Measurements from ENCODE around the gene FOXP2. TPM values are rescaled to one million over a fixed set of nuclear protein-coding genes. Genes with fewer than 3 reads are reported as not detected.

The FOXP2 gene
- total and polyA plus RNA-seq, 9 of the 15 experiments (the other 6 are each of a cell fraction or from before 2014, with no cell fraction given) = not detected

DNA sequence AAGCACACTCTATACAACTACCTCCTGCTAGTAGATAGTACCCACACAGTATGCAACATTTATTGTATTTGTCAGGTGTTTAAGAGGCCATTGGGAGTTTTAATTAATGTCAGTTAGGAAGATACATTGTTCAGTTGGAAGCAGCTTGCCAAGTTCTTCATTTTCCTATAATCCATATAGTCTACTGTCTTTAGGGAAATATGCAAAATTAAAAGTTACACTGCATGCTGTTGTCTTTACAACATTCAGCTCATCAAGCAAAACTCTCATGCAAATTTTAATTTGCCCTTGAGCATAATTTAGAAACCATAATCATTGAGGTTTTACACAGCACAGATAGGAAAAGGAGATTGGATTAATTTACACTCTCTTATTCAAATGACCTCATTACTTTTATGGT lies 17.4 kb downstream of the FOXP2 start:
- H3K9me3 ChIP-seq (replicated peaks; ENCODE audit: control insufficient read depth, insufficient read depth, low read depth, low read length) = no peaks in the 10 kb centered on the region
- no peaks in the 10 kb centered on the region for H3K27me3 ChIP-seq (ENCODE audit: control insufficient read depth in 2 of 2, insufficient read depth in 2 of 2, low read length in 2 of 2)
- ATAC-seq = no peak
- BruUV-seq (replicated peaks) = no TSS peak
- no peak overlapping the region for H3K27ac ChIP-seq (ENCODE audit: extremely low read depth, low read depth, low read length)
- no peak for DNase-seq (ENCODE audit: extremely low read depth in 1 of 4, low spot score in 3 of 4)
- in situ Hi-C loops (cut with MboI) (no loop called here), intact Hi-C loops (cut with micrococcal nuclease) (no loop called here)
- ChIA-PET POLR2A (no interaction called here), CTCF (ENCODE audit: low intra/inter-chr PET ratio) (no interaction called here)
- no peaks in the 10 kb centered on the region for H4K20me1 ChIP-seq (replicated peaks; ENCODE audit: control insufficient read depth, insufficient read depth, low read length)
- H3K9me1 ChIP-seq (ENCODE audit: control insufficient read depth, insufficient read depth, low read length) = no peaks in the 10 kb centered on the region
- H3K79me2 ChIP-seq (ENCODE audit: control insufficient read depth, insufficient read depth, low read length) = no peaks in the 10 kb centered on the region
- no peak overlapping the region for H2AFZ ChIP-seq (ENCODE audit: low read depth, low read length)
- no peaks in the 10 kb centered on the region for H3K36me3 ChIP-seq (ENCODE audit: control insufficient read depth, insufficient read depth, low read length)
- no peak for FAIRE-seq
- H3K9ac ChIP-seq (ENCODE audit: insufficient read depth in 1 of 2, low read depth in 2 of 2, low read length in 2 of 2) = no peak overlapping the region
- no peak overlapping the region for H3K4me2 ChIP-seq (ENCODE audit: insufficient read depth, low read length)
- no peaks in the 10 kb centered on the region for H3K4me1 ChIP-seq (replicated peaks in 1 of 2; ENCODE audit: control insufficient read depth in 2 of 2, insufficient read depth in 2 of 2, low read length in 2 of 2)
- H3K4me3 ChIP-seq = no peak overlapping the region
- no peak for TF ChIP-seq KHSRP (IDR thresholded peaks at IDR 0.05)
- TF ChIP-seq, protein P1, sequence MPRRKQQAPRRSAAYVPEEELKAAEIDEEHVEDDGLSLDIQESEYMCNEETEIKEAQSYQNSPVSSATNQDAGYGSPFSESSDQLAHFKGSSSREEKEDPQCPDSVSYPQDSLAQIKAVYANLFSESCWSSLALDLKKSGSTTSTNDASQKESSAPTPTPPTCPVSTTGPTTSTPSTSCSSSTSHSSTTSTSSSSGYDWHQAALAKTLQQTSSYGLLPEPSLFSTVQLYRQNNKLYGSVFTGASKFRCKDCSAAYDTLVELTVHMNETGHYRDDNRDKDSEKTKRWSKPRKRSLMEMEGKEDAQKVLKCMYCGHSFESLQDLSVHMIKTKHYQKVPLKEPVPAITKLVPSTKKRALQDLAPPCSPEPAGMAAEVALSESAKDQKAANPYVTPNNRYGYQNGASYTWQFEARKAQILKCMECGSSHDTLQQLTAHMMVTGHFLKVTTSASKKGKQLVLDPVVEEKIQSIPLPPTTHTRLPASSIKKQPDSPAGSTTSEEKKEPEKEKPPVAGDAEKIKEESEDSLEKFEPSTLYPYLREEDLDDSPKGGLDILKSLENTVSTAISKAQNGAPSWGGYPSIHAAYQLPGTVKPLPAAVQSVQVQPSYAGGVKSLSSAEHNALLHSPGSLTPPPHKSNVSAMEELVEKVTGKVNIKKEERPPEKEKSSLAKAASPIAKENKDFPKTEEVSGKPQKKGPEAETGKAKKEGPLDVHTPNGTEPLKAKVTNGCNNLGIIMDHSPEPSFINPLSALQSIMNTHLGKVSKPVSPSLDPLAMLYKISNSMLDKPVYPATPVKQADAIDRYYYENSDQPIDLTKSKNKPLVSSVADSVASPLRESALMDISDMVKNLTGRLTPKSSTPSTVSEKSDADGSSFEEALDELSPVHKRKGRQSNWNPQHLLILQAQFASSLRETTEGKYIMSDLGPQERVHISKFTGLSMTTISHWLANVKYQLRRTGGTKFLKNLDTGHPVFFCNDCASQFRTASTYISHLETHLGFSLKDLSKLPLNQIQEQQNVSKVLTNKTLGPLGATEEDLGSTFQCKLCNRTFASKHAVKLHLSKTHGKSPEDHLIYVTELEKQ (CRISPR knock-in tag; IDR thresholded peaks at IDR 0.05) = no peak
- no peak for TF ChIP-seq MECOM (CRISPR knock-in tag; IDR thresholded peaks at IDR 0.05)
- TF ChIP-seq RBM34 (IDR thresholded peaks at IDR 0.05; ENCODE audit: borderline replicate concordance, insufficient read depth, low read length) = no peak
- TF ChIP-seq EZH2 (IDR thresholded peaks at IDR 0.05; ENCODE audit: borderline replicate concordance, low read depth, low read length) = no peak
- TF ChIP-seq, protein P2, sequence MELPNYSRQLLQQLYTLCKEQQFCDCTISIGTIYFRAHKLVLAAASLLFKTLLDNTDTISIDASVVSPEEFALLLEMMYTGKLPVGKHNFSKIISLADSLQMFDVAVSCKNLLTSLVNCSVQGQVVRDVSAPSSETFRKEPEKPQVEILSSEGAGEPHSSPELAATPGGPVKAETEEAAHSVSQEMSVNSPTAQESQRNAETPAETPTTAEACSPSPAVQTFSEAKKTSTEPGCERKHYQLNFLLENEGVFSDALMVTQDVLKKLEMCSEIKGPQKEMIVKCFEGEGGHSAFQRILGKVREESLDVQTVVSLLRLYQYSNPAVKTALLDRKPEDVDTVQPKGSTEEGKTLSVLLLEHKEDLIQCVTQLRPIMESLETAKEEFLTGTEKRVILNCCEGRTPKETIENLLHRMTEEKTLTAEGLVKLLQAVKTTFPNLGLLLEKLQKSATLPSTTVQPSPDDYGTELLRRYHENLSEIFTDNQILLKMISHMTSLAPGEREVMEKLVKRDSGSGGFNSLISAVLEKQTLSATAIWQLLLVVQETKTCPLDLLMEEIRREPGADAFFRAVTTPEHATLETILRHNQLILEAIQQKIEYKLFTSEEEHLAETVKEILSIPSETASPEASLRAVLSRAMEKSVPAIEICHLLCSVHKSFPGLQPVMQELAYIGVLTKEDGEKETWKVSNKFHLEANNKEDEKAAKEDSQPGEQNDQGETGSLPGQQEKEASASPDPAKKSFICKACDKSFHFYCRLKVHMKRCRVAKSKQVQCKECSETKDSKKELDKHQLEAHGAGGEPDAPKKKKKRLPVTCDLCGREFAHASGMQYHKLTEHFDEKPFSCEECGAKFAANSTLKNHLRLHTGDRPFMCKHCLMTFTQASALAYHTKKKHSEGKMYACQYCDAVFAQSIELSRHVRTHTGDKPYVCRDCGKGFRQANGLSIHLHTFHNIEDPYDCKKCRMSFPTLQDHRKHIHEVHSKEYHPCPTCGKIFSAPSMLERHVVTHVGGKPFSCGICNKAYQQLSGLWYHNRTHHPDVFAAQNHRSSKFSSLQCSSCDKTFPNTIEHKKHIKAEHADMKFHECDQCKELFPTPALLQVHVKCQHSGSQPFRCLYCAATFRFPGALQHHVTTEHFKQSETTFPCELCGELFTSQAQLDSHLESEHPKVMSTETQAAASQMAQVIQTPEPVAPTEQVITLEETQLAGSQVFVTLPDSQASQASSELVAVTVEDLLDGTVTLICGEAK (IDR thresholded peaks at IDR 0.05) = no peak
- TF ChIP-seq, protein P2 (CRISPR knock-in tag; IDR thresholded peaks at IDR 0.05) = no peak
- TF ChIP-seq ZNF197 (CRISPR knock-in tag; IDR thresholded peaks at IDR 0.05; ENCODE audit: low read depth) = no peak
- no peak for TF ChIP-seq PPARD (CRISPR knock-in tag; IDR thresholded peaks at IDR 0.05)
